ENCODE results near the gene XCR1.

Gene XCR1

GRCh38 chr3:46060551-46060950, 33.3 kb upstream of the XCR1 start:
- Histone ChIP-seq H3F3A (ENCODE audit: insufficient read depth) (no peaks in the 10 kb centered on the region), H3K9me2 (replicated peaks; ENCODE audit: insufficient read depth, low read length) (no peaks in the 10 kb centered on the region), H3K4me2 (ENCODE audit: low read depth, low read length, poor library complexity, severe bottlenecking) (no peak overlapping the region), H3K9ac (ENCODE audit: low read length) (no peak overlapping the region), H3K27ac (ENCODE audit: low read depth, low read length) (no peak overlapping the region), H3K4me3 (ENCODE audit: insufficient read depth, low read length, poor library complexity, severe bottlenecking) (no peak overlapping the region), H3K36me3 (ENCODE audit: low read length) (no peaks in the 10 kb centered on the region), H3K27me3 (ENCODE audit: low read length) (peaks cover 3% of the 10 kb centered on the region; the same call in 1 of the 2 replicates), H3K79me2 (ENCODE audit: insufficient read depth, low read length) (no peaks in the 10 kb centered on the region), H2AFZ (ENCODE audit: low read depth, low read length, severe bottlenecking) (no peak overlapping the region), H3K9me3 (ENCODE audit: insufficient read depth, low read length) (no peaks in the 10 kb centered on the region), H4K20me1 (ENCODE audit: low read depth, low read length) (no peaks in the 10 kb centered on the region)
- TF ChIP-seq EZH2phosphoT487 (conservative IDR thresholded peaks at IDR 0.05; ENCODE audit: low read length), result no peak
- no peak for TF ChIP-seq CTCF (IDR thresholded peaks at IDR 0.05; ENCODE audit: insufficient read depth, low read length, poor library complexity, severe bottlenecking)

- Histone ChIP-seq H2AFZ (ENCODE audit: low read depth, low read length, severe bottlenecking) (no peak overlapping the region), H3F3A (ENCODE audit: insufficient read depth) (no peaks in the 10 kb centered on the region), H3K9ac (ENCODE audit: low read length) (no peak overlapping the region), H3K79me2 (ENCODE audit: insufficient read depth, low read length) (no peaks in the 10 kb centered on the region), H3K36me3 (ENCODE audit: low read length) (no peaks in the 10 kb centered on the region), H3K9me3 (ENCODE audit: insufficient read depth, low read length) (no peaks in the 10 kb centered on the region), H3K4me3 (ENCODE audit: insufficient read depth, low read length, poor library complexity, severe bottlenecking) (no peak overlapping the region), H3K27ac (ENCODE audit: low read depth, low read length) (no peak overlapping the region), H4K20me1 (ENCODE audit: low read depth, low read length) (no peaks in the 10 kb centered on the region), H3K4me2 (ENCODE audit: low read depth, low read length, poor library complexity, severe bottlenecking) (no peak overlapping the region), H3K9me2 (replicated peaks; ENCODE audit: insufficient read depth, low read length) (no peaks in the 10 kb centered on the region), H3K27me3 (ENCODE audit: low read length) (peaks cover 3% of the 10 kb centered on the region; the same call in 1 of the 2 replicates)
- no peak for TF ChIP-seq EZH2phosphoT487 (conservative IDR thresholded peaks at IDR 0.05; ENCODE audit: low read length)
- TF ChIP-seq CTCF (IDR thresholded peaks at IDR 0.05; ENCODE audit: insufficient read depth, low read length, poor library complexity, severe bottlenecking), result no peak
Observed at GRCh38 chr3:46059432-46059831, 32.1 kb upstream of the XCR1 start.

- Histone ChIP-seq H3K27me3 (ENCODE audit: low read length) (peaks cover 3% of the 10 kb centered on the region; the same call in 1 of the 2 replicates), H3K36me3 (ENCODE audit: low read length) (no peaks in the 10 kb centered on the region), H4K20me1 (ENCODE audit: low read depth, low read length) (no peaks in the 10 kb centered on the region), H3K4me3 (ENCODE audit: insufficient read depth, low read length, poor library complexity, severe bottlenecking) (no peak overlapping the region), H3K4me2 (ENCODE audit: low read depth, low read length, poor library complexity, severe bottlenecking) (no peak overlapping the region), H3K9me3 (ENCODE audit: insufficient read depth, low read length) (no peaks in the 10 kb centered on the region), H2AFZ (ENCODE audit: low read depth, low read length, severe bottlenecking) (no peak overlapping the region), H3F3A (ENCODE audit: insufficient read depth) (no peaks in the 10 kb centered on the region), H3K9ac (ENCODE audit: low read length) (no peak overlapping the region), H3K27ac (ENCODE audit: low read depth, low read length) (no peak overlapping the region), H3K9me2 (replicated peaks; ENCODE audit: insufficient read depth, low read length) (no peaks in the 10 kb centered on the region), H3K79me2 (ENCODE audit: insufficient read depth, low read length) (no peaks in the 10 kb centered on the region)
- no peak for TF ChIP-seq CTCF (IDR thresholded peaks at IDR 0.05; ENCODE audit: insufficient read depth, low read length, poor library complexity, severe bottlenecking)
Observed at GRCh38 chr3:46058981-46059380, 31.7 kb upstream of the XCR1 start.

Data from SU-DHL-6 (cell line).